H4 (cell line): ENCODE data around the gene CAMK2G. TPM values are rescaled to one million over a fixed set of nuclear protein-coding genes. Genes with fewer than 3 reads are reported as not detected.
"Not testable (repeated sequence)": the region's sequence is repeated elsewhere in the genome, so short reads cannot be mapped to it uniquely, and the experiment has no call there.

Experiments
- DNase-seq: peaks from one replicate; pipeline ENCODE4 v3.0.0-alpha.2; 2015; ENCODE audit warnings: low spot score
- total RNA-seq: library from RNA; depleted of rRNA; stranded (reverse); fragments of >200 nt; shearing (Covaris generic); gene quantifications from 2 replicates; pipeline ENCODE4 v1.2.3, GENCODE V29; 2014

CAMK2G gene
- total RNA-seq, 1 experiment from 2014 or later, result 24.1 TPM

GRCh38 chr10:73840056-73840402 is 34.3 kb downstream of the CAMK2G start:
- DNase-seq, result no peak

DNA sequence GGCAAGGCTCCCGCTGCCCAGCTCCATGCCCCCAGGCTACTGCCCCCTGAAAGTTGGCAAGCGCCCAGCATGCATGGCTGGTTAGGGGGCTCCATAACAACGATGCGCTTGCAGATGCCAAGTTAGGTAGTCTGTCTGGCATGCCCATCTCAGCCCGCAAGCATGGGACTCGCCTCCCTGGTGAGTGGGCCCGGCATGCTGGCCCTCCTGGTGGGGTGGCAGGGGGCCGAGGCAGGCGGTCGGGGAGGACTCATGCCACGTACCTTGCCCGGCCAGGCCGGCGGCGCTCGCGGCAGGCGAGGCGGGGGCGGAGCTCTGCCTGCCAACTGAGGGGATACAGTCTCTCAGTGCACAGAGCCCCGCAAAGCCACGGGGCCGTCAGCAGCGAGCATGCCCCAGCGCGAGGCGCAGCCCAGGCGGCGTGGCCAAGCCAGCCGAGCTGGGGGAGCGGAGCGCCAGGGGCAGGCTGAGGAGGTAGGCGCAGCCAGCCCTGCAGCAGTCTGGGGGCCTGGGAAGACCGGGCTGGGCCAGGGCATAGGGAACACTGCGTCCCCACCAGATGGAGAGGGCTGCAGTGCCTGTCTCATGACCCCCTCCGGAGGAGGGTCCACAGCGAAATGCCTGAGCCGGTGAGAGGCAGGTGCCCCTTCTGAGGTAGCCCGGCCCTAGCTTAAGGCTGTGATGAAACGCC is 34.9 kb downstream of the CAMK2G start:
- no peak for DNase-seq

GRCh38 chr10:73838827-73839226 is 35.5 kb downstream of the CAMK2G start:
- DNase-seq, result no peak

GRCh38 chr10:73838008-73838567 is 36.3 kb downstream of the CAMK2G start:
- DNase-seq, result no peak

DNA sequence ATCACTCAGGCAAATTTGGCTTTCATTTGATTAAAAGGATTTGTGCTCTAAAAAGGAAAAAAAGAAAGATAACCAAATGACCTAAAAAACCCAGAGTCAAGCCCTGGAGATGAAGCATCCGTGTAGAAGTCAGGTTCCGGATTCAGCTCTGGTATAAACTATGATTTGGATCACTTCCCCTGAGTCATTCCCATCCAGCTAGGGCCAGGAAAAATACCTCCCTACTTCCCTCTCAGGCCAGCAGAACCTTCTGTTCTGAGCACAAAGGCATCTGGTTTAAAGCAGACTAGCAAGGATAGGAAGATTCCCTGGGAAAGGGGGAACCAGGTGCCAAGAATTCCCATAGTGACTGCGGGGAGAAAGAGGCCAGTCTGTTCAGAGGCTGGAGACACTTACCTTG is 37.3 kb downstream of the CAMK2G start:
- no peak for DNase-seq

DNA sequence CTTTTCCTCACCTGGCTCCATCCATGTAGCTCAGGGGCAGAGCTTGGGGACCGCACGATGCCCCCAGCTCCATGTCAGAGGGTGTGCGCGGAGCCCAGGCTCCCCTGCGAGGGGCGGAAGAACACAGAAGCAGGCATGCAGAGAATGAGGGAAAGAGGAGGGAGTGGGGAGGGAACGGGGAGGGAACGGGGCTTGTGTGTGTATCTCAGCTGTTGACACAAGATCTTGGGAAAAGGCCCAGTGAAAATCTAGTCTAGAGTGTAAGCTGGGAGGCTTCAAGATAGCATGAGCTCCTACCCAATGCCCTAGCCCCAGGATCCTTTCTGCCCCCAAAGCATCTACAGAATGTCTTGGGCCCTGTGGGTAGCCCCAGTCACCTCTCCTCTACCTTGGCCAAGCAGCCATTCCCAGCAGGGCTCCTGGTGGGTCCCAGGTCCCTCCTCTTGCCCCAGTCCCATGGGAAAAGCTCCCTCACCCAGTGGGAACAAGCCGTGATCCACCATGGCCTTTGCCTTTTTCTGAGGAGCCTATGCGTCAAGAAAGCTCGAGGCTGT is 37.9 kb downstream of the CAMK2G start:
- DNase-seq, result no peak

GRCh38 chr10:73829090-73829489 is 45.3 kb downstream of the CAMK2G start:
- DNase-seq, result not testable (repeated sequence)

- DNase-seq, result no peak
Measured at GRCh38 chr10:73828161-73828560, 46.2 kb downstream of the CAMK2G start.

- peak; percentile 48 for DNase-seq
Measured at GRCh38 chr10:73827346-73828089, 46.8 kb downstream of the CAMK2G start.

DNA sequence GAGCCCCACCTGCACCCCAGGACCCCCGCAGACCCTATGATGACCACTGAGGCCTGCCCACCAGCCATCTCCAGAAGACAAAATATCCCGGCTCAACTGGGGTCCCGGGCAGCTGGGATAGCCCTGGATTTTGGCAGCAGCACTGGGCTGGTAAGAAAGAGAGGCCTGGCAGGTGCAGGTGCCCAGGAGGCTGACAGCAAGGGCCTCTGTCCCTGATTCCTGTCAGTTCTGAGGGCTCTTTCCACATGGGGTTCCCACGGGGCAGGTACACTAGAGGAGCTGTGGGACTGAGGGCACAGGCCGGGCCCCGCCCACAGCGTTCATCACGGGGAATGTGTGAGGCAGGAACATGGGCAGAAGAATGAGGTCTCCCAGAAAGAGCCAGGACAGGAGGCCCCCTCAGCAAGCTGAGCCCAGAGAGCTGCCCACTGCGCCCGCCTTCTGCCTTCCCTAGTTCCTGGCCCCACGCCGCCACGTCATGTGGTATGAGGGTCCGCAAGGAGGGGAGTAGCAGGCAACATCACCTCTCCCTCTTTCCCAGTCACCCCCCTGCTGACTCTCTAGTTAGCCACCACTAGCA is 50.1 kb downstream of the CAMK2G start:
- no peak for DNase-seq

GRCh38 chr10:73823391-73823790 is 51.0 kb downstream of the CAMK2G start:
- no peak for DNase-seq

DNA sequence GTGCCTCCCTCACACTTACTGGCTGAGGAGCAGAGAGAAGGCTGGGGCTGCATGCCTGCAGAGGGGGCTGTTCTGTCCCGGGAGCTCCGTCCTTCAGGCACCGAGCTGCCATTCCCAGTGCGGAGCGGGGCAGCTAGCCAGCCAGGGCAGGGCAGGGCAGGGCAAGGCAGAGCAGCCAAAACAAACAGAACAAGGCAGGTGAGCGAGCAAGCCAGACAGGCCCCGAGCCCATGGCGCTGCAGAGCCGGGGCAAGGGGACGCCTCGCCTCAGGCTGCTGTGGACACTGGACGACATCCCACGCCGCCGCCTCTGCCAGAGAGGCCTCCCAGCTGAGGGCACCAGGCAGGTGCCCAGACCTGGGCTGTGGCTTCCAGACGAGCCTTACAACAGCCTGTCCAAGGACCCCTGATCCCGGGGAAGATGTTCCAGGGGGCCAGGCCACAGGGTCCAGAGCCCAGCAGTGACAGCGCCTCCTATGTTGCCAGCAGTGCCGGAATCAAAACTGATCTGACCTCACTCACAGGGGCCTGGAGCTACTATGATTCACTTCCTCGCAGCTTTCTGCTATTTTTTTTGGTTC is 54.8 kb downstream of the CAMK2G start:
- DNase-seq, result no peak

- DNase-seq, result no peak
Measured at GRCh38 chr10:73819081-73819480, 55.3 kb downstream of the CAMK2G start.

DNA sequence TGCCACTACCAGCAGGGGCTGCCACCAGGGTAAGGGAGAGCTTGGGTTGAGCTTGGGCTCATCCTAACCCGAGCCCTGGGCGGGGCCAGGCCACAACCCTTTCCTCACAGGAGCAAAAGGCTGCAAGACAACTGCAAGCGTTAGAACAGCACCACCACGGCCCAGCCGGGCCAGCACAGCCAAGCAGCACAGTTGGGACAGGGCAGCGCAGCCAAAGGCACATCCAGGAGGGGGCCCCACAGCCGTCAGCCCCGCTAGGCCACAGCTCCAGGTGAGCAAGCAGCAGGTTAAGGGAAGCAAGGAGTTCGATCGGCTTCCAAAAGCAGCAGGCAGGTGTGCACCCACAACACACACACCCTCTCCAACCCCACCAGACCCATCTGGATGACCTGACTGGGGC is 56.0 kb downstream of the CAMK2G start:
- DNase-seq, result no peak

GRCh38 chr10:73817826-73818225 is 56.5 kb downstream of the CAMK2G start:
- DNase-seq, result no peak

DNA sequence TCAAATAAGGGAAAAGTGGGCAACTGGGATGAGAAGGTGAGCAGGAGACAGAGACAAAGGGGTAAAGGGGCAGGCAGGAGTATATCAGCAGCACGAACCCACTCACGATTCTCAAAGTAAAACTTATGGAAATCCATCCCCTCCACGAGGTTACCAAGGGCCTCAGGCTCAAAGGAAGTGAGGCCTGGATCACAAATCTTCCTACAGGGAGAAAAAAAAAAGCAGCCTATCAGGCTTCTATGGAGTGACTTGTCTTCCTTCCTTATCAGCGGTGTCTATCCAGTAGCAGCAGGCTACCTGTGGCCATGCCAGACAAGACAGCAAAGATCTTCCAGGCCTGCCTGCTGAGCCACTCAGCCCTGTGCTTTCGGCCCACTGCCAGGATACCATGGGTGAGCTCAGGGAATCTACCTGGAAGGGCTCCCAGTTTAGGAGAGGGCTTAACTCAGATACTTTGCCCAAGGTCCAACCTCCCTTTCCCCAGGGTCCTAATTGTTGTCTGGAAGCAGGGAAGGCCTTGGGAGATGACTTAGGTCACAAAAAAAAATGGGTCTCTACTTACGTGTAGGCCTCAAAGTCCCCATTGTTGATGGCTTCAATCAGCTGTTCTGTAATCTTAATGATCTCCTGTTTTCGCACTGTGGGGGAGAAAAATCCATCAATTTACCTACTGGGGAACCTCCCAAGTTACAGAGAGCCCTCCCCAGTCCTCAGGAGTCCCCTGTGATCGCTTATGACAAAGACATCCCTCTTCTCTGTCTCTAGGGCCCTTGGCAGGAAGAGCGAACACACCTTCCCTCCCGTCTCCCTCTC is 57.2 kb downstream of the CAMK2G start:
- DNase-seq, result no peak

GRCh38 chr10:73815719-73816030 is 58.7 kb downstream of the CAMK2G start:
- no peak for DNase-seq

- no peak for DNase-seq
Measured at GRCh38 chr10:73814896-73815718, 59.2 kb downstream of the CAMK2G start.

- no peak for DNase-seq
Measured at GRCh38 chr10:73814276-73814895, 60.0 kb downstream of the CAMK2G start.

DNA sequence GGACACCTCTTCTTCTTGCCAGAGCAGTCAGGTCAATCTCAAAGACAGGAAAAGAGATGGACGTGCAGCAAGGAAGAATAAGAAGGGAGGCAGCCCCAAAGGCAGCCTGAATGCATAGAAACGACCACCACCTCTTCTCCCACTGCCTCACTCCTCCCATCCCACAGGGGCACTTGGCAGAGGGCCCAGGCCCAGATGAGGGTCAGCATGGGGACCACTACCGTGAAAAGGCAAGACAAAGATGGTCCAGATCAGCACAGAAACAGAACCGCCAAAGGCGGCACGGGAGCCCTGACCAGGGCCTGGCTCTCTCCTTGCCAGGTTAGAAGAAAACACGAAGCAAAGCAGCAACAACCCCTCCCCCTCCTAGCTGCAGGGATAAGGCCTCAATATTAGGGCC is 61.0 kb downstream of the CAMK2G start:
- no peak for DNase-seq
